HG03378 (cell line): ENCODE measurements around the gene DIS3L.
"Not testable (repeated sequence)": the region's sequence is repeated elsewhere in the genome, so short reads cannot be mapped to it uniquely, and the experiment has no call there.

ENCODE experiments used
- ATAC-seq: cut with Tn5 transposase; IDR thresholded peaks from one replicate; pipeline ENCODE4 v1.9.1; 2021; ENCODE audit warnings: mild to moderate bottlenecking, moderate library complexity; ENCODE audit not compliant: unreplicated experiment

The DIS3L gene

GRCh38 chr15:66276546-66276945 lies 16.8 kb upstream of the DIS3L start:
- no peak for ATAC-seq

GRCh38 chr15:66278056-66278455 lies 15.3 kb upstream of the DIS3L start:
- no peak for ATAC-seq

- no peak for ATAC-seq
Observed at GRCh38 chr15:66278671-66279070, 14.7 kb upstream of the DIS3L start.

- no peak for ATAC-seq
Observed at GRCh38 chr15:66284271-66284670, 9.1 kb upstream of the DIS3L start.

- ATAC-seq, result no peak
Observed at GRCh38 chr15:66285533-66286280, 7.7 kb upstream of the DIS3L start.

- ATAC-seq, result no peak
Observed at GRCh38 chr15:66287461-66288057, 5.8 kb upstream of the DIS3L start.

- ATAC-seq, result no peak
Observed at GRCh38 chr15:66288093-66288492, 5.3 kb upstream of the DIS3L start.

- ATAC-seq, result no peak
Observed at GRCh38 chr15:66288551-66289185, 4.7 kb upstream of the DIS3L start.

- no peak for ATAC-seq
Observed at GRCh38 chr15:66290007-66290406, 3.4 kb upstream of the DIS3L start.

GRCh38 chr15:66290518-66290917 lies 2.9 kb upstream of the DIS3L start:
- no peak for ATAC-seq

- no peak for ATAC-seq
Observed at GRCh38 chr15:66291816-66292570, 1.4 kb upstream of the DIS3L start.

- ATAC-seq, result peak; percentile 3
Observed at GRCh38 chr15:66292571-66293418, 573 bp upstream of the DIS3L start.

GRCh38 chr15:66294157-66294931 lies 976 bp downstream of the DIS3L start:
- peak; percentile 23 for ATAC-seq

- ATAC-seq, result no peak
Observed at GRCh38 chr15:66294932-66295235, 1.5 kb downstream of the DIS3L start.

GRCh38 chr15:66296186-66296585 lies 2.8 kb downstream of the DIS3L start:
- ATAC-seq, result no peak

- no peak for ATAC-seq
Observed at GRCh38 chr15:66298803-66299251, 5.5 kb downstream of the DIS3L start.

- no peak for ATAC-seq
Observed at GRCh38 chr15:66302489-66303278, 9.3 kb downstream of the DIS3L start.

GRCh38 chr15:66304425-66304824 lies 11.1 kb downstream of the DIS3L start:
- not testable (repeated sequence) for ATAC-seq

- no peak for ATAC-seq
Observed at GRCh38 chr15:66306381-66306780, 13.0 kb downstream of the DIS3L start.
